Common myeloid progenitor, CD34-positive (primary cell): ENCODE data around the gene TBRG4.

ENCODE experiments used
- CTCF ChIA-PET: fragments of 350-600 bp; sonication (Branson Sonifier 250); formaldehyde crosslinking; loops from one replicate; lab custom pipeline; 2021; ENCODE audit warnings: antibody characterized with exemption; lab: Charles Lee
- POLR2A ChIA-PET: fragments of 350-600 bp; sonication (Branson Sonifier 250); formaldehyde crosslinking; loops from one replicate; lab custom pipeline; 2021; ENCODE audit warnings: antibody characterized with exemption; lab: Charles Lee
- DNase-seq, 3 donors: peaks; one replicate each; pipeline versions ENCODE4 v3.0.0 to v3.0.0-alpha.2; 2013
- H3K27ac ChIP-seq, 2 experiments: 1 replicate in 1 of 2; 2 replicates in 1 of 2; pipeline ENCODE4 v1.7.0; 2013; ENCODE audit warnings: inconsistent platforms in 2 of 2, low read length in 2 of 2, mild to moderate bottlenecking in 2 of 2, low read depth in 1 of 2, moderate library complexity in 1 of 2; ENCODE audit not compliant: severe bottlenecking in 2 of 2, insufficient read depth in 1 of 2, poor library complexity in 1 of 2
- H3K27me3 ChIP-seq, 5 experiments: replicated peaks in 2 of 5; 1 replicate in 3 of 5; 2 replicates in 2 of 5; pipeline versions ENCODE4 v1.6.1 to v1.7.0; 2013; ENCODE audit warnings: low read length in 4 of 5, mild to moderate bottlenecking in 2 of 5, moderate library complexity in 2 of 5, inconsistent platforms in 1 of 5; ENCODE audit not compliant: insufficient read depth in 5 of 5, control insufficient read depth in 4 of 5
- H3K36me3 ChIP-seq, 4 experiments: 1 replicate in 2 of 4; 2 replicates in 2 of 4; pipeline versions ENCODE4 v1.6.1 to v1.7.0; 2013; ENCODE audit warnings: low read length in 3 of 4, control low read depth in 1 of 4, mild to moderate bottlenecking in 1 of 4; ENCODE audit not compliant: control insufficient read depth in 4 of 4, insufficient read depth in 4 of 4
- H3K4me1 ChIP-seq, 4 experiments: 1 replicate in 3 of 4; 2 replicates in 1 of 4; pipeline versions ENCODE4 v1.6.1 to v1.7.1; 2013; ENCODE audit warnings: low read length in 3 of 4, mild to moderate bottlenecking in 3 of 4, control low read depth in 1 of 4, inconsistent platforms in 1 of 4, moderate library complexity in 1 of 4; ENCODE audit not compliant: control insufficient read depth in 4 of 4, insufficient read depth in 4 of 4; ENCODE audit errors: control extremely low read depth in 1 of 4
- H3K4me3 ChIP-seq, 7 experiments: 1 replicate in 4 of 7; 2 replicates in 3 of 7; pipeline versions ENCODE4 v1.5.1 to v1.7.0; 2013; ENCODE audit warnings: mild to moderate bottlenecking in 7 of 7, low read length in 6 of 7, moderate library complexity in 6 of 7, inconsistent platforms in 2 of 7, low read depth in 2 of 7, control low read depth in 1 of 7; ENCODE audit not compliant: insufficient read depth in 4 of 7, control insufficient read depth in 1 of 7; ENCODE audit errors: extremely low read depth in 1 of 7
- H3K9me3 ChIP-seq, 5 experiments: 1 replicate in 4 of 5; 2 replicates in 1 of 5; pipeline versions ENCODE4 v1.6.1 to v1.7.1; 2013; ENCODE audit warnings: low read length in 4 of 5, mild to moderate bottlenecking in 2 of 5, inconsistent platforms in 1 of 5, low read depth in 1 of 5, moderate library complexity in 1 of 5; ENCODE audit not compliant: control insufficient read depth in 4 of 5, insufficient read depth in 2 of 5; ENCODE audit errors: control extremely low read depth in 1 of 5
- WGBS: methylation state at CpG from one replicate; pipeline ENCODE4 v1.1.5; 2013; ENCODE audit not compliant: insufficient coverage; 5-methylcytosine and 5-hydroxymethylcytosine counted together

Gene TBRG4

GRCh38 chr7:45126920-45127319, 15.4 kb upstream of the TBRG4 start:
- H3K27me3 ChIP-seq: no peaks in the 10 kb centered on the region
- CTCF ChIA-PET: interaction anchor here (0.9 to 5.4 kb wide), 2 partner anchors 9 to 21 kb away, joined by 4 to 37 read pairs; no protein-coding TSS in a partner anchor

GRCh38 chr7:45126201-45126600, 14.7 kb upstream of the TBRG4 start:
- Histone ChIP-seq H3K4me1 (peaks cover 0 to 8% (median 0%) of the 10 kb centered on the region in 4 experiments), H3K27me3 (no peaks in the 10 kb centered on the region), H3K27ac (no peak overlapping the region), H3K36me3 (no peaks in the 10 kb centered on the region), H3K4me3 (no peak overlapping the region), H3K9me3 (no peaks in the 10 kb centered on the region)
- ChIA-PET POLR2A (no interaction called here), CTCF (interaction anchor here (5.4 kb wide), 1 partner anchor 10 kb away, joined by 37 read pairs; no protein-coding TSS in a partner anchor)
- WGBS: 95% methylated on average over 5 of the region's 6 CpGs
- DNase-seq: no peak

More at GRCh38 chr7:45126920-45127319, 15.4 kb upstream of the TBRG4 start:
- WGBS: 100% methylated on average over 6 of the region's 6 CpGs
- H3K36me3 ChIP-seq: no peaks in the 10 kb centered on the region
- no peak overlapping the region for H3K27ac ChIP-seq
- POLR2A ChIA-PET: no interaction called here
- H3K4me1 ChIP-seq: peaks cover 0 to 8% (median 0%) of the 10 kb centered on the region in 4 experiments
- H3K4me3 ChIP-seq: no peak overlapping the region
- no peak for DNase-seq
- H3K9me3 ChIP-seq: no peaks in the 10 kb centered on the region

DNA sequence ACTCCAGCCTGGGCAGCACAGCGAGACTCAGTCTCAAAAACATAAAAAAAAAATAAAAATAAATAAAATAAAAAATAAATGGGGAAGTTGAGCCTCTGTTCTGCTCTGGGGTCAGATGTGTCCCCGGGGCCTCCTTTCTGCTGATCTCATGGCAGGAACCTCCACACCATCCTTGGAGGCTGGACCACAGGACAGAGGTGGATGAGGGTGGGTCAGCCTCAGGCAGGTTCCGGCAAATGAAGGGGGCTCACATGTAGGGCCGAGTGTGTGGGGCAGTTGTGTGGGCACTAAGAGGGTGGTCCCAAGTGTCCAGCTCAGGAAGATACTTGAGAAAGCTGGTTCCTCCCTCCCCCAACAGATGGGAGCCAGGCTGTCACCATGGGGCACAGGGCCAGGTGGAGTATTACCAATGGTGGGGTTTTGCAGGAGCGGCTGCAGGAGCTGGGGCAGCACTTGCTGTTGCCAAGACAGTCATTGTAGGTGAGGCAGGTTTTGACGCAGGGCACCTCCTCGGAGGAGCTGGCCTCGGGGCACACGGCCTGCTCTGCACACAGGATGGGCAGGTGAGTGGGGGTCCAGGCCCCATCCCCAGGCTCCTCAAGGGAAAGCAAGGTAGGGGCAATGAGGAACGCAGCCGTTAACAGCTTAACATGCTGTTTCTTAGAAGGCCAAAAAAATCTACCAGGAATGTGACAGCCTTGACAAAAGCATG, 13.9 kb upstream of the TBRG4 start:
- Histone ChIP-seq H3K27me3 (no peaks in the 10 kb centered on the region), H3K4me3 (no peak overlapping the region), H3K4me1 (peaks cover 0 to 8% (median 0%) of the 10 kb centered on the region in 4 experiments), H3K9me3 (no peaks in the 10 kb centered on the region), H3K36me3 (no peaks in the 10 kb centered on the region), H3K27ac (no peak overlapping the region)
- 91% methylated on average over 9 of the region's 11 CpGs for WGBS
- no peak for DNase-seq
- CTCF ChIA-PET: interaction anchor here (1.4 to 5.4 kb wide), 2 partner anchors 11 kb away, joined by 4 to 37 read pairs; no protein-coding TSS in a partner anchor
- POLR2A ChIA-PET: interaction anchor here (0.6 kb wide), 1 partner anchor 643 kb away, joined by 3 read pairs; no protein-coding TSS in a partner anchor

DNA sequence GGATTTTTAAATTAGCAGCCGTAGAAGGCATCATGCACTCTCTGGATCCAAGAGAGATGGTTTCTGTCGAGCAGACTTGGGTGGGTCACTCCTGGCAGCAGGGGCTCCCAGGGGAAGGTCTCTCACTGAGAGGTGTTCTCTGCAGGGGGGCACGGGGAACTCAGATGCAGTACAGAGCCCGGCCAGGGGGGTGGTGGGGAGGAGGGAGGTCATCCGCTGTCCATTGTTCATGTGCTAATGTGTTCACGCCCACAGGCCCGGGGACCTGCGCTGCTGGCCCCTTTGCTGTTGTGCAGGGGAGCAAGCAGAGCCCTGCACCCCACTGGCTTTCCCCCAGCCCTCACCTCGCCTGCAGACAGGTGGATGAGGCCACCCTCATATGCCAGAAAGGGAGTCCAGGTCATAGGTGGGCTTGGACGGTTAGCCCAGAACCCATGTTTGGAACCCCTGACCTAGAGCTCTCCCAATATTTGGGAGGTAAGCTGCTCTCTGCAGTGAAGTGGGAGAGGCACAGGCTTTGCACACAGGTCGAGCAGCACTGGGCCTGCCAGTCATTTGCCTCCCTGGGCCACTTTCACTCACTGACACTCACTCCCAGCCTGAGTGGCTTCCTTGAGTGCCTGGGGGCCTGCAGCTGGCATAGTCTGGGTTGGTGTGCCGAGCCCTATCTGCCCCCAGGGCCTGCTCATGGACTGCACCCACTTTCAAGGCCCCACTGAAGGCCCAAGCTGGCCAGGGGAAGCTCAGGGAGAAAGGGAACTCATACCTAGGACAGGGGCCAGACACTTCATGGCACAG, 12.6 kb upstream of the TBRG4 start:
- Histone ChIP-seq H3K27me3 (no peaks in the 10 kb centered on the region), H3K36me3 (no peaks in the 10 kb centered on the region), H3K9me3 (no peaks in the 10 kb centered on the region), H3K4me1 (peaks cover 0 to 8% (median 0%) of the 10 kb centered on the region in 4 experiments), H3K4me3 (no peak overlapping the region), H3K27ac (no peak overlapping the region)
- 98% methylated on average over 9 of the region's 12 CpGs for WGBS
- CTCF ChIA-PET: interaction anchor here (1.4 to 5.4 kb wide), 3 partner anchors 10 to 151 kb away, joined by 4 to 37 read pairs (median 10); no protein-coding TSS in a partner anchor
- no peak for DNase-seq
- POLR2A ChIA-PET: no interaction called here

DNA sequence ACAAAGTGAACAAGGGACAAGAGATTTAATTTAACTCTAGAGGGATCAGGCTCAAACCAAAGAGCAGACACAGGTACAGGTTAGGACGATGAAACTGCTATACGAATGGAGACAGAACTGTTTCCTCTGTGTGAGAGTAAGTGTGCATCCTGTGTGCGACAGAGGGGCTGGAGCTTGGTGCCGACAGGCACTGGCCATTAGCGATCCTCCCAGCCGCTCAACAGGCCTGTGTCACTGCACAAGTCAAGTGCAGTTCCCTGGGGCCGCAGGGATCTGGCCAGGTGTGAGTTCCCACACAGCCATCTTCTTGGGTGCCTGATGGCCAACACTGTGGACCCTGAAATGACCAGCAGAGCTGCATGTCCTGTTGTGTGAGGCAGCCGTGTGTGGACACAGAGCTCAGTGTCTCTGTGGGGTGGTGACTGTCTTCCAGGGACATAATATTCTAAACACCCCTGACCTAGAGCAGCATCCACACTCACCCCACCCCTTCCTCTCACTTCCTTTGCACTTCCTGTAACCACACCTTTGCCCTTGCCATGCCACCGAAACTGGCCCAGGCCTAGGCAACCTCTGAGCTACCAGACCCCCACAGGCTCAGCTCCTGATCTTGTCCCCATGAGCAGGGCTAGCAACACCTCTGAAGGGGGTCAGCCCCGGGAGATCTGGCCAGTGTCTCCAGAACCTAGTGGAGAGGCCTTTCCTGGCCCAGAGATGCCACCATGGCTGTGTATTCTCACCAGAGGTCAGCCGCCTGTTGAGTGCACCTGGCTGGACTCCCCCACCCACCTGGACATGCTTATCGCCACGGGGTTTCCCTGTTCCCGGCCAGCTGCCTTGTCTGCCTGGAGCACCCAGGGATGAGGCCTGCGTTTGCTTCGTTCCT, 11.7 kb upstream of the TBRG4 start:
- ChIA-PET CTCF (interaction anchor here (1.2 to 5.4 kb wide), 3 partner anchors 13 to 150 kb away, joined by 3 to 37 read pairs (median 10); no protein-coding TSS in a partner anchor), POLR2A (no interaction called here)
- H3K36me3 ChIP-seq: no peaks in the 10 kb centered on the region
- no peaks in the 10 kb centered on the region for H3K27me3 ChIP-seq
- no peak overlapping the region for H3K4me3 ChIP-seq
- H3K4me1 ChIP-seq: peaks cover 0 to 8% (median 0%) of the 10 kb centered on the region in 4 experiments
- H3K9me3 ChIP-seq: no peaks in the 10 kb centered on the region
- no peak for DNase-seq
- WGBS: 92% methylated on average over 15 of the region's 16 CpGs
- H3K27ac ChIP-seq: no peak overlapping the region

GRCh38 chr7:45119550-45119949, 8.1 kb upstream of the TBRG4 start:
- no peaks in the 10 kb centered on the region for H3K27me3 ChIP-seq
- H3K4me1 ChIP-seq: no peaks in the 10 kb centered on the region
- WGBS: no CpG with 5 or more reads among the region's 3 CpGs
- no peak overlapping the region for H3K4me3 ChIP-seq
- H3K27ac ChIP-seq: no peak overlapping the region
- DNase-seq: no peak
- CTCF ChIA-PET: interaction anchor here (1.9 kb wide), 1 partner anchor 16 kb away, joined by 6 read pairs; no protein-coding TSS in a partner anchor
- H3K9me3 ChIP-seq: no peaks in the 10 kb centered on the region
- no peaks in the 10 kb centered on the region for H3K36me3 ChIP-seq
- POLR2A ChIA-PET: no interaction called here
